ENCODE data around the gene NIM1K.
A peak's percentile ranks its signal among the peaks of the same experiment; 100 is the strongest.
"Not testable (repeated sequence)": the region's sequence is repeated elsewhere in the genome, so short reads cannot be mapped to it uniquely, and the experiment has no call there.

The NIM1K gene

DNA sequence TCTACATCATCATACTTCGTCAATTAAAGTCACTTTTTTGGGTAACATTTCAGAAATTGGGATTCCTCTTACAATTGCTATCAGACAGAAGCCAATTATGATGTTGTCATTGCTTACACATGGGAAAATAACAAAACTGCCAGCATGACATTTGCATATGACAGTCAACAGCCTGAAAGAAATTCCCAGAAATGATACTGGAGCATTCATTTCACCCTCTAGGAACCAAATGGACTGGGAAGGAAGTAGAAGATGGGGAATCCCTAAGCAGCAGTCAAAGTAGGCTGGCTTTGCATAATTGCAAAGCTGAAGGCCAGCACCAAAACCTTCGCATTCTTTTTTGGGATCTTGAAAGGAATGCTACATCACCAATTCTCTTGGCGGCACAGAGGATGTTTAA, 110.5 kb downstream of the NIM1K start:
- TF ChIP-seq, protein P1, sequence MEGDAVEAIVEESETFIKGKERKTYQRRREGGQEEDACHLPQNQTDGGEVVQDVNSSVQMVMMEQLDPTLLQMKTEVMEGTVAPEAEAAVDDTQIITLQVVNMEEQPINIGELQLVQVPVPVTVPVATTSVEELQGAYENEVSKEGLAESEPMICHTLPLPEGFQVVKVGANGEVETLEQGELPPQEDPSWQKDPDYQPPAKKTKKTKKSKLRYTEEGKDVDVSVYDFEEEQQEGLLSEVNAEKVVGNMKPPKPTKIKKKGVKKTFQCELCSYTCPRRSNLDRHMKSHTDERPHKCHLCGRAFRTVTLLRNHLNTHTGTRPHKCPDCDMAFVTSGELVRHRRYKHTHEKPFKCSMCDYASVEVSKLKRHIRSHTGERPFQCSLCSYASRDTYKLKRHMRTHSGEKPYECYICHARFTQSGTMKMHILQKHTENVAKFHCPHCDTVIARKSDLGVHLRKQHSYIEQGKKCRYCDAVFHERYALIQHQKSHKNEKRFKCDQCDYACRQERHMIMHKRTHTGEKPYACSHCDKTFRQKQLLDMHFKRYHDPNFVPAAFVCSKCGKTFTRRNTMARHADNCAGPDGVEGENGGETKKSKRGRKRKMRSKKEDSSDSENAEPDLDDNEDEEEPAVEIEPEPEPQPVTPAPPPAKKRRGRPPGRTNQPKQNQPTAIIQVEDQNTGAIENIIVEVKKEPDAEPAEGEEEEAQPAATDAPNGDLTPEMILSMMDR (IDR thresholded peaks at IDR 0.05) = no peak
- Histone ChIP-seq H3K36me3 (peaks cover 10 to 14% (median 13%) of the 10 kb centered on the region in 3 donors), H3K4me1 (peaks cover 0 to 16% (median 0%) of the 10 kb centered on the region in 4 donors), H3K4me3 (no peak overlapping the region), H3K27ac (no peak overlapping the region), H3K27me3 (no peaks in the 10 kb centered on the region), H3K9me3 (no peaks in the 10 kb centered on the region)
- intact Hi-C loops (cut with DNase I; ENCODE audit: low total_unique reads) = no loop called here
- no peak for DNase-seq

DNA sequence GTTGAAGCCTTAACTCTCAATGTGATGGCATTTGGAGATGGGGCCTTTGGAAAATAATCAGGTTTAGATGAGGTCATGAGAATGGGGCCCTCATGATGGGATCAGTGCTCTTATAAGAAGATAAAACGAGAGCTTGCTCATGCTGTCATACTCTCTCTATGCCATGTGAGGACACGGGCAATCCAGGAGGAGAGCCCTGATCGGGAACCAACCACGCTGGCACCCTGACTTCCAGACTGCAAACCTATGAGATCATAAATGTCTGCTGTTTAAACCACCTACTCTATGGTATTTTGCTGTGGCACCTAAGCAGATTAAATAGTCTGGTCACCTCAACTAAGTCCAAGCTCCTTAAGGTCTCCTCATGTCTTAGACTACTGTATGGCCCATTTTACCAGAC, 111.2 kb downstream of the NIM1K start:
- H3K36me3 ChIP-seq = peaks cover 3 to 6% (median 6%) of the 10 kb centered on the region in 3 donors
- TF ChIP-seq, protein P1 (IDR thresholded peaks at IDR 0.05) = no peak
- H3K9me3 ChIP-seq = no peaks in the 10 kb centered on the region
- H3K27ac ChIP-seq = no peak overlapping the region
- no peaks in the 10 kb centered on the region for H3K27me3 ChIP-seq
- peaks cover 0 to 16% (median 1%) of the 10 kb centered on the region in 4 donors for H3K4me1 ChIP-seq
- DNase-seq = no peak
- no peak overlapping the region for H3K4me3 ChIP-seq
- intact Hi-C loops (cut with DNase I; ENCODE audit: low total_unique reads) = no loop called here

GRCh38 chr5:43304525-43304924, 112.5 kb downstream of the NIM1K start:
- H3K27me3 ChIP-seq = no peaks in the 10 kb centered on the region
- no peak overlapping the region for H3K4me3 ChIP-seq
- DNase-seq = no peak
- no peaks in the 10 kb centered on the region for H3K36me3 ChIP-seq
- peaks cover 0 to 22% (median 6%) of the 10 kb centered on the region in 4 donors for H3K4me1 ChIP-seq
- TF ChIP-seq, protein P1 (IDR thresholded peaks at IDR 0.05) = no peak
- no peak overlapping the region for H3K27ac ChIP-seq
- intact Hi-C loops (cut with DNase I; ENCODE audit: low total_unique reads) = no loop called here
- H3K9me3 ChIP-seq = no peaks in the 10 kb centered on the region

DNA sequence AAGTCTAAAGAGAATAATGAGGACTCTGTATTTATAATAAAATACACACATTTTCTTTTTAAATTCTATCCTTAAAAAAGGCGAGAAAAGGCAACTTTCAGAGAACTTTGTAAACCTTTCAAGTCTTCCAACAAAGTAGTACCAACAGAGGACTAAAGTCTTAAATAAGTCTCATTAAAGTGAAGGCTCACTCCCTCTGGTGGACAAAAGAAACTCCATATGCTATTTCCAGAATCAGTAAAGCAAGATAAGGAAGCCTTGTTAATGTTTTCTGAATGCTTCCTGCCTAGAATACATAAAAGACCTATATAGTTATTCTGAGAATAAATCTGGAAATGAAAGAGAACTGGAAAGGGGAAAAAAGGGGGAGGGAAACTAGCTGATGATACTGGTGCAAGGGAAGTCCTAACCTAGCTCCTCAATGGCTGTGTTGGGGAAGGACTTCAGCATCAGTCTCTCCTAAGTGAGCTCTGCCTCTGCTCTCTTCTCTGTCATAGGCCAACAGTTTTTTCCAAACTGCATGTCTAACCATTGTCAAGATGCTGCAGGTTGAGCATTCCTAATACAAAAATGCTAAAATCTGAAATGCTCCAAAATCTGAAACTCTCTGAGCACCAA, 114.0 kb downstream of the NIM1K start:
- intact Hi-C loops (cut with DNase I; ENCODE audit: low total_unique reads) = loop anchor here (5.0 kb wide), 1 partner anchor 199 kb away; no protein-coding TSS in a partner anchor
- H3K4me3 ChIP-seq = no peak overlapping the region
- peak overlapping the region in 1 of 2 donors; percentile 29 for H3K27ac ChIP-seq
- no peaks in the 10 kb centered on the region for H3K9me3 ChIP-seq
- peaks cover 0 to 38% (median 12%) of the 10 kb centered on the region in 4 donors for H3K4me1 ChIP-seq
- TF ChIP-seq, protein P1 (IDR thresholded peaks at IDR 0.05) = peak; percentile 54
- H3K27me3 ChIP-seq = no peaks in the 10 kb centered on the region
- DNase-seq = no peak
- H3K36me3 ChIP-seq = no peaks in the 10 kb centered on the region

- intact Hi-C loops (cut with DNase I; ENCODE audit: low total_unique reads) = loop anchor here (5.0 kb wide), 1 partner anchor 200 kb away; no protein-coding TSS in a partner anchor
- peaks cover 0 to 47% (median 17%) of the 10 kb centered on the region in 4 donors for H3K4me1 ChIP-seq
- DNase-seq = not testable (repeated sequence)
Observed at GRCh38 chr5:43306954-43307353, 114.9 kb downstream of the NIM1K start.

DNA sequence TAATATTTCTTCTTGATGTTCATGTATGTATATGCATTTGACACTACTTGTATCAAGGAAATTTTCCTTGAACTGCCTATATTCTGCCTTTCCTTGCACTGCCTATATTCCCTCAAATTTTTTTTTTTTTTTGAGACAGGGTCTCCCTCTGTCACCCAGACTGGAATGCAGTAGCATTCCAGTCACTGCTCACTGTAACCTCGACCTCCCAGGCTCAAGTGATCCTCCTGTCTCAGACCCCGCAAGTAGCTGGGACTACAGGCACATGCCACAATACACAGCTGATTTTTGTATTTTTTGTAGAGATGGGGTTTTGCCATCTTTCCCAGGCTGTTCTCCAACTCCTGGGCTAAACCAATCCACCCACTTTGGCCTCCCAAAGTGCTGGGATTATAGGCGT, 117.1 kb downstream of the NIM1K start:
- no peak for DNase-seq
- Histone ChIP-seq H3K27me3 (no peaks in the 10 kb centered on the region), H3K9me3 (no peaks in the 10 kb centered on the region), H3K27ac (no peak overlapping the region), H3K4me3 (no peak overlapping the region), H3K36me3 (no peaks in the 10 kb centered on the region), H3K4me1 (peaks cover 0 to 53% (median 20%) of the 10 kb centered on the region in 4 donors)
- TF ChIP-seq, protein P1 (IDR thresholded peaks at IDR 0.05) = no peak
- intact Hi-C loops (cut with DNase I; ENCODE audit: low total_unique reads) = loop anchor here (5.0 kb wide), 1 partner anchor 202 kb away; no protein-coding TSS in a partner anchor

More at GRCh38 chr5:43306954-43307353, 114.9 kb downstream of the NIM1K start:
- H3K27ac ChIP-seq, H3K4me3 ChIP-seq, H3K27me3 ChIP-seq, H3K9me3 ChIP-seq, H3K36me3 ChIP-seq: not testable (repeated sequence)
